ENCODE measurements around the gene OSBPL3.

OSBPL3 gene

DNA sequence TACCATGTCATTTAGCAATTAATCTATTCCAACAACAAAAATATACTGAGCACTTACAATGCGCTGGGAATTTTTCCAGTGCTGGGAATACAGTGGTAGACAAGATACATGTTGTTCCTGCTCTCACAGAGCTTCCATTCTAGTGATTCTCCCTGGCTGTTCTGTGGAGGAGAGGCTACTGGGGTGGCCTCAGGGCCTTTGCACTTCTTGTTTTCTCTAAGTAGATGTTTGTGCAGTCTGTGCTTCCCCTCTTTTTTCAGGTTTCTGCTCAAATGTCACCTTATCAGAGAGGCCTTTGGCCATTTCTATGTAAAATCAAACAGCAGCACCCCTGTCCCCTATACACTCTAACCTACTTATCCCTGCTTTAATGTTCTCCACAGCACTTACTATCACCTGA lies 24.7 kb downstream of the OSBPL3 start:
- no peak for DNase-seq (ENCODE audit: low read depth, low spot score)

DNA sequence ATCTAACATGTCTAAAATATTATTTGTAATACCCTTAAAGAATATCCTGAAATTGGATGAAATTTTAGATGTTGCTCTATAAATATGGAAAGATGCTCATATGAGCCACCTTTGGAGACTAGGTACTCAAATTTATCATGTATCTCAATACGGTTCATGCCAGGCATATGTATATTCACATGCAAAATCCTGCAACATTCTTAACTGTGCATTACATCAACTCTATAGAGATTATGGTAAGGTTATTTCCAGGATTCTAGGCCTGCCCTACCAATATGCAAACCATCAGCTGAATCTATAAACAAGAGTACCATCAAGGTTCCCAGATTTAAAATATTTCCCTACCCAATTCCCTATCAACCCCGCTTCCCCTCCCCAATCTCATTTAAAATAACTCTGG lies 27.5 kb downstream of the OSBPL3 start:
- no peak for DNase-seq (ENCODE audit: low read depth, low spot score)

- DNase-seq (ENCODE audit: low read depth, low spot score): no peak
These were observed 28.5 kb downstream of the OSBPL3 start for GRCh38 chr7:24951441-24951980.

DNA sequence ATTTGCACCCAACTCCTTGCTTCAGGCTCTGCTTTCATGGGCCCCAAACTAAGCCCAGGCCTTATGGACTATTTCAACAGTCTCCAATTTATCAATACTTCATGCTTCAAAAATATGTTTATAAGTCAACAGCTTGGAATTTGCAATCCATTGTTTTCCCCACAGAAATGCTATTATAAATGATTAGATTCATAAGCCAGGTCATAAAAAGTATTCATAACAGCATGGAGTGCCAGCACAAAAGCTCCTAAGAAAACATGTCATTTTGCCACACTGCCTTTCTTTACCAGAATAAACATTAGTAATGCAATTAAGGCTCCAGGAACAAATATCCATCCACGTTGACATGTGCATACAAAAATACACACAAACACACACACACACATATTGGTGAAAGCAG lies 30.1 kb downstream of the OSBPL3 start:
- DNase-seq (ENCODE audit: low read depth, low spot score): no peak

DNA sequence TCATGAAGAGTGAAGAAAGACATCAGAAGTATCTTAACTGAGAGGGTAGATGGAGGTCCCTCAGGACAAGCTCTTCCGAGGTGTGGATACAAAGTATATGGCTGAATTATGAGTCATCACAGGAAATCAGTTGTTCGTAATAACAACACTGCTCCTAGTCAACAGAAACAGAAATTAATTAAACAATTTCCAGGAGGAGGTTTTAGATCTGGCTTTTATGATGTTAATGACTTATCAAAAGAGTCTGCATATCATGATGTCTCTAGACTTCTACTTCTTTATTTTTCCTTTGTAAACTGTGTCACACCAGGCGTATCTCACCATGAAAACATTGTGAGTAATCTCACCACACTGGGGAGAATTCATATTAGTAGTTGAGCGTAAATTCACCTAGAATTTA lies 31.2 kb downstream of the OSBPL3 start:
- DNase-seq (ENCODE audit: low read depth, low spot score): no peak

DNA sequence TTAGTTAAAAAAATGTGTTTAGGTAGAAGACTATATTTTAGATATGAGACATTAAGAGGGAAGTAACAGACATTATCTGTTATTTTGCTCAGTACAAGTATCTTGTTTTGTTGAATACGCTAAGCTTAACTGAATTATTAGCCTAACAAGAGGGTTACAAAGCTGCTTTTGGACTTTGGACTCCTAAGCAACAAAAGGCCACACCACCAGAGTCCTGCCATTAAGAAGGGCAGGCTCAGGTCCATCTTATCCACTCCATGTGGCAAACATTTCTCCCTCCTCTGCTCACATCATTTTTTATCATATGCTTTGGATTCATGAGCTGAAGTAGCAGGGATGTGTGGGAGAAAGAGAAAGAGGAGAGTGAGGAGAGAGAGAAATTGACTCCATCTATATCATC lies 33.5 kb downstream of the OSBPL3 start:
- no peak for DNase-seq (ENCODE audit: low read depth, low spot score)

- DNase-seq (ENCODE audit: low read depth, low spot score): no peak
These were observed 34.1 kb downstream of the OSBPL3 start for GRCh38 chr7:24945899-24946298.

DNA sequence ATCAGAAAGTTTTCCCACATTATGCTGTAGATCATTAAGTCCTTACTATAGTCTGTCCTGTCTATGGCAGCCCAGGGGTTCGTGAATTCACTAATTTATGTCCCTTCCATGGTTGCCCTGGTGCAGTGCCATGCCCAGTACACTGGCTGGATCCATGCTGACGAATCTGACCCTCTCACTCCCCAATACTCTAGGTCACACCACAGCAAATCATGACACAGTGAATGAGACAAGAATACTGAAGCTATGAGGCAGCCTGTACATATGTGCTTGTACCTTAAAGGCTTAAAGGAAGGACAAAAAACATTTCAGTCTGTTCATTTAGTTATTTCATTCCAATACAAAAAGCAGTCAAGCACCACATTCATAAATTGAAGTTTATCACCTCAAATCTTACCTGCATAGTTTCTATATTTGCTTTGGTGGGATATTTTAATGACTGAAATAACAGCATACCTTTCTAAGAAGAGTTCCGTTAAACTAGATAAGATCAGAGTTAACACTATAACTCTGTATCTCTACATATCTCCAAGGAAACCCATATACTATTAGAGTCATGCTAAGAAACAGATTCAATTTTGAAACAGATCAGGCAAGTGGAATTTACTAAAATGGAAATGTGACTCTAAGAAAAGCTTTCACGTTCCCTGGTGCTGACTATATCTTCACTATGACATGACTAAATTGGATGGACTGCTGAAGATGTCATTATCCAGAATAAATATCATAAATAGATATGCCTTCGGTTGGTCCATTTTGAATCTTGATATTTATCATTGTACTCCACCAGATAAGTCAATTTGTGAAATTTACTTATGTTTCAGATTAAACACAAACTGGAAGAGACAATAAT lies 36.7 kb downstream of the OSBPL3 start:
- DNase-seq (ENCODE audit: low read depth, low spot score): no peak

GRCh38 chr7:24942226-24942625 lies 37.8 kb downstream of the OSBPL3 start:
- DNase-seq (ENCODE audit: low read depth, low spot score): no peak

- no peak for DNase-seq (ENCODE audit: low read depth, low spot score)
These were observed 40.6 kb downstream of the OSBPL3 start for GRCh38 chr7:24939416-24939815.

- no peak for DNase-seq (ENCODE audit: low read depth, low spot score)
These were observed 43.7 kb downstream of the OSBPL3 start for GRCh38 chr7:24936121-24936824.

DNA sequence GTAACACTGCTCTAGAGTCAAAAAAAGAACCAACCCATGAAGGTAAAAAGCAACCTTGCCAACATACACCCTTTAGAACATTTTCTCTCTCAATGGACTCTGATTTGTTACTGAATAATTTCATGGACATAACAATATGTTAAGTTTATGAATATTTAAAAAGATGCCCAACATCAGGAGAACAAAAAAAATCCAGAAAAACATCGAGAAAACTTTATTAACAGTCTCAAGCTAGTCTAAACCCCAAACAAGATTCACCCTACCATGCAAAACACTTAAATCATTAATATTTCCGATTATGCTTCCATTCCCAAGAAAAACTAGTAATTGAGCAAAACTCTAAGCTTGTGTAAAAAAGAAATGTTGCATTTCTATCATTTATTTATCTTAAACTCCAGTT lies 46.7 kb downstream of the OSBPL3 start:
- no peak for DNase-seq (ENCODE audit: low read depth, low spot score)

GRCh38 chr7:24932815-24933214 lies 47.2 kb downstream of the OSBPL3 start:
- no peak for DNase-seq (ENCODE audit: low read depth, low spot score)

DNA sequence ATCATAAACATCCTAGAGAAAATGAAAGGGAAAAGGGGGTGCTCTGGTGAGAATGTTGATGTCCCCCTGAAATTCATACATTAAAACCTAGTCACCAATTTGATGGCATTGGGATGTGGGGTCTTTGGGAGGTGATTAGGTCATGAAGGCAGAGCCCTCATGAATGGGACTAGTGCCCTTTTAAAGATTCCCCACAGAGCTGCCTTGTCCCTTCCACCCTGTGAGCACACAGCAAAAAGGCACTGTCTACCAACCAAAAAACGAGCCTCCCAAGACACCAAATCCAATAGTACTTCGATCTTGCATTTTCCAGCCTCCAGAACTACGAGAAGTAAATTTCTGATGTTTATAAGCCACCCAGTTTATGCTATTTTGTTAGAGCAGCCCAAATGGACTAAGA lies 47.6 kb downstream of the OSBPL3 start:
- DNase-seq (ENCODE audit: low read depth, low spot score): no peak

GRCh38 chr7:24931844-24932243 lies 48.1 kb downstream of the OSBPL3 start:
- DNase-seq (ENCODE audit: low read depth, low spot score): no peak

DNA sequence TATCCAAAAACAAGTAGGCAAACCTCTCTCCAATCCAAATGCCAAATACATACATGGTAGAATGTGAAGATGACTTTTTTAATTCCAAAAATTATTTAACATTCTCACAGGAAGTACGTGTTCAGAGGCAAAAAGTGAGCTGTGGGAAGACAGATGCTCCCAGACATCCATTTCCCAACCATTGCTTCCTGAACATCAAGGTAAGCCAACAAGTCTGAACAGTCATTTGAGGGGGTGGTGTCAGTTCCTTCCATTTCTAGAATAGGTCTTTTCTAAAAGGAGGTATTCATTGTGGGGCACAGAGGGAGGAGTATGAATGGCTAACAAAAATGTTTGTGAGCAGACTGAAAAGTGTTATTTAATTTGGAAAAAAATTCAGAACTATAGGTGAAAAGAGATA lies 49.1 kb downstream of the OSBPL3 start:
- DNase-seq (ENCODE audit: low read depth, low spot score): no peak

DNA sequence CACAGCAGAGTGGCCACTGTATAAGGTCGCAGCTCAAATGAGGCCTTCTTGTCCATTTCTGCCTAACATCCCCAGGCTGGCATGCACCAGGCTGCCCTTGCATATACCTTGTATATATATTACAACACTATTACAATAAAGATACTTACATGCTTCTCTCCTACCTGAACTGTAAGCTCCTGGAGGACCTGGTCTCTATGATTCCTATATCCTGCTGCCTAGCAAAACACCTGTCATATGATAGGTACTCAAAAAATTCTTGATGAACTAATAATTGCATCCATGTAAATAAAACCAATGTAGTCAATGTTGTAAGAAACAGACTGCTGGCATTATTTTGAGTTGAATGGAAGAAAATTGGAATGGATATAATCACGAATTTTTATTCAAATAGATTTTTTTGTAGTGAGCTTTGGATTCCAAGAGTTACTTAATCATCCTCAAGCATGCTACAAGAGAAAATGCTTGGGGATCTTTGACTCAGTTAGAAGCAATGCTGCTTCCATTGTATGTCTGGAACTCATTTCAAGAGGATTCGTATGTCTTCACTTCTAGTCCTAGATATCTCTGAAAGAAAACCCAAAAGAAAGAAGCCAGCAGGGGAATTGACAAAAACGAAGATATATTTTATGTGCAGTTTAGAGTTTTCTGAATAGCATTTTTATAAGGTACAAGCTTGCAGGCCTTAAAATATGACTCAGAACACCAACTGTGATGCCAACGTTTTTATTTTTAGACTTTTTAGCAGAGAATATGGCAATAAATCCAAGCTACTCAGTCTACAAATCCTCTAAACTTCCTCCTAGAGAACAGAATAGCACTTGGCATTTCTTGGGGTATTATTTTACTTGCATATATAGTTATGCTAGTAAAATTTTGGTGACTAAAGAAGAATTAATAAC lies 53.1 kb downstream of the OSBPL3 start:
- no peak for DNase-seq (ENCODE audit: low read depth, low spot score)

DNA sequence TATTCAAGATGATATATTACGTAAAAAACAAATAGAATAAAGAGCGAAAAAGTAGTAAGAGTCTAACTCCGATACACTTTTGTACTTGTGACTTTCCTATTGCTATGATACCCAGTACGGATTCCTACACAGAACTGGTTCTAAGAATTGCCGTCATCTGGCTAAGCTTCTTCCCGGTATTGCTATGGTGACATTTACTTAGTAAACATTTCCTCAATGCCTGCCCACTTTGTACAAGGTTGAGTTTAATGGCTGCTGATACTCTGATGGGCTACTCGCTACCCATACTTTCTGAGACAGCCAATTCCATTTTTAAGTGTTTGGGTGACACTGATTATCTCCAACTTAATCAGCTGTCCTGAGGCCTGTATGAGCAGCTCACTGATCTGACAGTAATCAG lies 55.6 kb downstream of the OSBPL3 start:
- no peak for DNase-seq (ENCODE audit: low read depth, low spot score)

DNA sequence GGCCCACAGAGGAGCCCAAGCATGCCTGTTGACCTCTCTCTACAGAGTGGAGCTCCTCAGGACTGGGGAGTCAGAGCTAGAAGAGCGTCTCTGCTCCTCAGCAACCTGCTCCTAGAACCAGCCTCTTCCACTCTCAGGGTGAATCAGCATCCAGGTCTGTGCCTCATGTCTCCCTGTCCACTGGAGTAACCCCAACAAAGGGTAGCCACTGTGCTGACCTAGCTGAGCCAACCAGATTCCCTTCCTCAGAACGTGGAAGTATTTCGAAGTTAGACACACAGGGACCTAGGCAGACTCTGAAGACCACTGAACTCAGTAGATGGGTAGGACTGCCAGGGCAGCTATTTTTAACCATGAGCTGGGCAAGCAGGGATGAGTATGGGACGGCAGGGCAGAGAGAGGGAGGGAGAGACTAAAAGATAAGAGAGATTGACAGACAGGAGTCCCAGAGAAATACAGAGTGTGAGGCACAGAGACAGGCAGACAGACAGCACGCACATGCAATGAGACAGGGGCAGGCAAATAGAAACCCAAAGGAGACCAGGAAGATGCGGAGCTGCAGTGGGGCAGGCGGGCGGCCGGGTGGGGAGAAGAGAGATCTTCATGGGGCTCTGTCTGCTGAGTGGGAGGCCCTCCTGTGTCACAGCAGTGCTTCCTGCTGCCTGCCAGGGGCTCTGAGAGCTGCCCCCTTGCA lies 56.7 kb downstream of the OSBPL3 start:
- DNase-seq (ENCODE audit: low read depth, low spot score): no peak

DNA sequence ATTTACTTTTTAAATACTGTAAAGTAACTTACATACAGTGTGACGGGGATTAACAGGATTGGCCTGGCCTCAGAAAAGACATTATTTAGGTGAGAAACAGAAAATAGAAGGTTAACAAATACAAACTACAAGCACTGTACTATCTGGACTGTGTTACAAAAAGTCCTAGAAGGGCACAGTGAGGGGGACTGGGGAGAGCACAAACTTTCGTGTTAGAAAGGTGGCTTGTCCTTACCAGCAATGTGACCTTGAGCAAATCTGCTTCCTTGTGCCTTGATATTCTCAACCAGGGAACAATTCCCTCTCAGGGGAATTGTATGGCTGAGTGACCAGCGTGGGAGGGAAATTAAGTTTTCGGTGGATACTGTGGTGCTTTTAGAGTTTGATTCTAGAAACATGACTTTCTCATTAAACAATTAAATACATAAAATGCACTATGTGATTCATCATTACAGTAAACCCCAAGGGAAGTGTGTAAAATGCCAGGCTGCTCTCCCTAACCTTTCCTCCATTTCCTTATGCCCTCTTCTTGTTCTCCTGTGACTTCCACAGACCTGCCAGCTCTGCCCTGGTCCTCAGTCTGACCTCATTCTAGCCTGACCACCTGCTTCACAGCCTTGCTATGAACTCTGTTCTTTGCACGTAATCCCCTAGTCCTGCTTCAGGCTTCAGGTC lies 57.7 kb downstream of the OSBPL3 start:
- no peak for DNase-seq (ENCODE audit: low read depth, low spot score)

DNA sequence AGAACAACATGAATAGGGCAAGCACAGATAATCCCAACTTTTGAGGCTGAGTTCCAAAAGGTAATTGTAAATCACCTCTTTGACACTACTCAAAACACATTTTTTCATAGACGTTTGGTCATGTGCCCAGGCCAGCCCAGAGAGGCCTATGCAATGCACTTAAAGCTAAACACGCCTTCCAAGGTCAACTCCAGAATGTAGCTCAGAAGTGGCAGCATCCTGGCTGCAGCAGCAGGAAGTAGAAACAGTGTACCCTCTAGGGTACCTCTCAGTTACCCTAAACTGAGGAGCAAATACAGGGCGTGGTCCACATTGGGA lies 58.7 kb downstream of the OSBPL3 start:
- DNase-seq (ENCODE audit: low read depth, low spot score): no peak

Measured in brain pericyte (primary cell).